ENCODE results near the gene ZNF793. TPM values are rescaled to one million over a fixed set of nuclear protein-coding genes. Genes with fewer than 3 reads are reported as not detected.

The ZNF793 gene
- polyA plus RNA-seq, 10 donors = 6.9 to 17.5 (median 9.5) TPM

GRCh38 chr19:37564624-37565369, 58.1 kb downstream of the ZNF793 start:
- DNase-seq = no peak

- no peak for DNase-seq
Measured at GRCh38 chr19:37565370-37565669, 58.6 kb downstream of the ZNF793 start.

GRCh38 chr19:37572203-37572602, 65.5 kb downstream of the ZNF793 start:
- DNase-seq = no peak

GRCh38 chr19:37583340-37583739, 76.6 kb downstream of the ZNF793 start:
- DNase-seq = no peak

Other genes with a start within 250 kb of the ZNF793 start
- 1 to 10 TPM; 5.0 to 8.7 (median 6.0) TPM for gene ZNF527, start 135.8 kb upstream of the ZNF793 start, polyA plus RNA-seq (ENCODE audit: insufficient read length in 10 of 10)
- gene ZNF569, start 39.5 kb upstream of the ZNF793 start, polyA plus RNA-seq (ENCODE audit: insufficient read length in 10 of 10) = 1 to 10 TPM; 6.8 to 10.0 (median 8.4) TPM
- gene ZNF570, start 37.6 kb upstream of the ZNF793 start, polyA plus RNA-seq (ENCODE audit: insufficient read length in 10 of 10) = 1 to 10 TPM; 5.5 to 7.8 (median 6.7) TPM
- gene ZNF571, start 87.9 kb downstream of the ZNF793 start, polyA plus RNA-seq (ENCODE audit: insufficient read length in 10 of 10) = 1 to 10 TPM; 4.3 to 8.3 (median 5.9) TPM
- 1 to 10 TPM; 1.3 to 3.5 (median 2.1) TPM for gene ZNF540, start 87.9 kb downstream of the ZNF793 start, polyA plus RNA-seq (ENCODE audit: insufficient read length in 10 of 10)
- 10 to 100 TPM; 11.0 to 15.5 (median 14.1) TPM for gene ZFP30, start 148.5 kb downstream of the ZNF793 start, polyA plus RNA-seq (ENCODE audit: insufficient read length in 10 of 10)
- 1 to 10 TPM; 4.2 to 6.7 (median 5.4) TPM for gene ZNF607, start 212.8 kb downstream of the ZNF793 start, polyA plus RNA-seq (ENCODE audit: insufficient read length in 10 of 10)

All from muscle of back (tissue), 11 donors.